Glutamatergic neuron (in vitro differentiated cells): ENCODE measurements around the gene SAMD4A. TPM values are rescaled to one million over a fixed set of nuclear protein-coding genes. Genes with fewer than 3 reads are reported as not detected.

Experiments used
- DNase-seq: peaks from one replicate; pipeline ENCODE4 v3.0.0; 2022
- H3K27ac Mint-ChIP-seq: one replicate; pipeline ENCODE4 v1.8.0; 2020; ENCODE audit warnings: mild to moderate bottlenecking, mixed read lengths, inconsistent platforms; ENCODE audit not compliant: unreplicated experiment
- H3K27me3 Mint-ChIP-seq: one replicate; pipeline ENCODE4 v1.8.0; 2020; ENCODE audit warnings: mild to moderate bottlenecking, moderate library complexity, mixed read lengths, inconsistent platforms; ENCODE audit not compliant: unreplicated experiment
- H3K36me3 Mint-ChIP-seq: one replicate; pipeline ENCODE4 v1.8.0; 2020; ENCODE audit warnings: mild to moderate bottlenecking, mixed read lengths, inconsistent platforms; ENCODE audit not compliant: unreplicated experiment
- H3K4me1 Mint-ChIP-seq: one replicate; pipeline ENCODE4 v1.8.0; 2020; ENCODE audit warnings: mild to moderate bottlenecking, low read depth, mixed read lengths, inconsistent platforms; ENCODE audit not compliant: unreplicated experiment
- H3K4me3 Mint-ChIP-seq: one replicate; pipeline ENCODE4 v1.8.0; 2020; ENCODE audit warnings: mild to moderate bottlenecking, mixed read lengths, inconsistent platforms; ENCODE audit not compliant: unreplicated experiment
- H3K9me3 Mint-ChIP-seq: one replicate; pipeline ENCODE4 v1.8.0; 2020; ENCODE audit warnings: mild to moderate bottlenecking, moderate library complexity, mixed read lengths, inconsistent platforms; ENCODE audit not compliant: unreplicated experiment
- total RNA-seq: library from RNA; stranded (reverse); fragmentation: NEBNext Ultra II Directional; extraction: Animal tissue kit (Norgen Biotek cat#: 25700); gene quantifications from one replicate; pipeline ENCODE4 v1.2.1, GENCODE V29; 2021; ENCODE audit not compliant: unreplicated experiment
- TF ChIP-seq, protein P1 (sequence below): fragments of 200-600 bp; sonication (generic); IDR thresholded peaks from one replicate; pipeline ENCODE4 v1.5.0; 2021; ENCODE audit not compliant: partially characterized antibody, unreplicated experiment

Gene SAMD4A
- total RNA-seq, 1 donor from 2014 or later, result 0.56 TPM

DNA sequence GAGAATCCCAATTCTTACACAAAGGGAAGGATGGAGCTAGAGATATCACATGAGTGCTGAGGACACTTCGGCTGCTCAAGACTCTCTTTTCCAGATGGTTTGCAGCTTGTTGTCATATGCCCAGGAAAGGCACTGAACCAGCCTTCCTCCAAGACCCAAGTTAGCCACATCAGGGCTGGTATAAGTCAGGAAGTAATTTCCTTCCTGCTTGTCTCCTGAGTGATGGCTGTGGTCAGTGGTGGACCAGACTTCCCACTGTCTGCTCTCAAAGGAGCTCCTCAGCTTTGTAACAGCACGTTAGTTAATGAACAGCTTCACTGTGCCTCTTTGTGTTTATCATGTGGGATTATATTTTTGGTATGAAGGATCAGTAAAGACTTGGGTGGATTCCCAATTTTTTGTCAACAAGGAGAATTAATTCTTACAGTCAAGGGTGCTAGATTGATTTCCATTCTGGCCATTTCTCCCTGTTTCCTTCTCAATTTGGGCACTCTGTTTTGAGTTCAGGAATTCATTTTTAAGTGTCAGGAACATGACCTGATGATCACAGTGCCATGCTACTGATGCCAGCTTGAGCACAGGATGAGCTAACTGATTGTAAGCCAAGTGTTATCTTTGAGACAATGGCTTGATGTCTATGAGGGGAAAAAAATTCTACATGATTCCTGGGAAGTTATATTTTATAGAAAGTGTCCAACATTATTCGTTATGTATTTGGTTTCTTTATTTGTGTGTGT is 189.9 kb downstream of the SAMD4A start:
- Mint-ChIP-seq H3K9me3 (peaks cover 2% of the 10 kb centered on the region), H3K36me3 (no peaks in the 10 kb centered on the region), H3K27ac (no peak overlapping the region), H3K27me3 (peaks cover 5% of the 10 kb centered on the region), H3K4me1 (no peaks in the 10 kb centered on the region), H3K4me3 (no peak overlapping the region)
- DNase-seq, result no peak
- TF ChIP-seq, protein P1, sequence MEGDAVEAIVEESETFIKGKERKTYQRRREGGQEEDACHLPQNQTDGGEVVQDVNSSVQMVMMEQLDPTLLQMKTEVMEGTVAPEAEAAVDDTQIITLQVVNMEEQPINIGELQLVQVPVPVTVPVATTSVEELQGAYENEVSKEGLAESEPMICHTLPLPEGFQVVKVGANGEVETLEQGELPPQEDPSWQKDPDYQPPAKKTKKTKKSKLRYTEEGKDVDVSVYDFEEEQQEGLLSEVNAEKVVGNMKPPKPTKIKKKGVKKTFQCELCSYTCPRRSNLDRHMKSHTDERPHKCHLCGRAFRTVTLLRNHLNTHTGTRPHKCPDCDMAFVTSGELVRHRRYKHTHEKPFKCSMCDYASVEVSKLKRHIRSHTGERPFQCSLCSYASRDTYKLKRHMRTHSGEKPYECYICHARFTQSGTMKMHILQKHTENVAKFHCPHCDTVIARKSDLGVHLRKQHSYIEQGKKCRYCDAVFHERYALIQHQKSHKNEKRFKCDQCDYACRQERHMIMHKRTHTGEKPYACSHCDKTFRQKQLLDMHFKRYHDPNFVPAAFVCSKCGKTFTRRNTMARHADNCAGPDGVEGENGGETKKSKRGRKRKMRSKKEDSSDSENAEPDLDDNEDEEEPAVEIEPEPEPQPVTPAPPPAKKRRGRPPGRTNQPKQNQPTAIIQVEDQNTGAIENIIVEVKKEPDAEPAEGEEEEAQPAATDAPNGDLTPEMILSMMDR, result no peak

DNA sequence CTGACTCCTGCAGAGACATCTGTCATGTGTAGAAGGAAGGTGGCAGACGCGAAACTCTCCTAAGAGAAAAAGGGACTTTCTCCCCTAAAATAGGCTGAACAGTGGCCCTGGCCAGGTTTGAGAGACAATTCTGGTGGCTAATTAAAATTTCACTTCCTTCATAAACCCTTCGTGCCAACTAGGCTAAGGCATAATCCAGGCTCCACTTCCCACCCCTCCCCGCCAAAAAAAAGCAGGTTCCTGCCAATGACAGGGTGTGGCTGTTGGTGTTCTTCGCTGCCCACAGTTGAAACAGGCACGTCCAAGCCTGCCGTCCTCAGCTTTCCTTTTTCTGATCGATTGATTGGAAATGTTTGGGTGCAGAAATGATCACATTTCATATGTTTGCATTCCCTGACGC is 191.1 kb downstream of the SAMD4A start:
- no peak overlapping the region for H3K27ac Mint-ChIP-seq

DNA sequence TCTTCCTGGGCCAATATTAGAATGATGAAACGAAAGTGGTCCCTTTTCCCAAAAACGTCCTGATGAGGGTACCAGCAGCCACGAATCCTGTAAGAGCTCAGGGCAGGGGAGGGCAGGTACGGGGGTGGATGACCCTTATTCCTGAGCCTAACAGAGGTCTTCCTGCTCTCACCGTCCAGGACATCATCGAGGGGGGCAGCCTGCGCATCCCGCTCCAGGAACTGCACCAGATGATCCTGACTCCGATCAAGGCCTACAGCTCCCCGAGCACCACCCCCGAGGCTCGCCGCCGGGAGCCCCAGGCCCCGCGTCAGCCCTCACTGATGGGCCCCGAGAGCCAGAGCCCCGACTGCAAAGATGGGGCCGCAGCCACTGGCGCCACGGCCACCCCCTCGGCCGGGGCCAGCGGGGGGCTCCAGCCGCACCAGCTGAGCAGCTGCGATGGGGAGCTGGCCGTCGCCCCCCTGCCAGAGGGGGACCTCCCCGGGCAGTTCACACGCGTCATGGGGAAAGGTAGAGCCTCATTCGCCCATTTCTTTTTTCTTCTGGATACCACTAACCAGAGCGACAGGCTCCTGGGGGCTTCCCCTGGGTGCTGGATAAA is 193.2 kb downstream of the SAMD4A start:
- no peaks in the 10 kb centered on the region for H3K36me3 Mint-ChIP-seq
- TF ChIP-seq, protein P1, result no peak
- no peak overlapping the region for H3K4me3 Mint-ChIP-seq
- H3K27ac Mint-ChIP-seq, result no peak overlapping the region
- peaks cover 2% of the 10 kb centered on the region for H3K9me3 Mint-ChIP-seq
- H3K4me1 Mint-ChIP-seq, result no peaks in the 10 kb centered on the region
- DNase-seq, result no peak
- H3K27me3 Mint-ChIP-seq, result peaks cover 2% of the 10 kb centered on the region

More for the DNA sequence above, 191.1 kb downstream of the SAMD4A start:
- no peak for DNase-seq
- TF ChIP-seq, protein P1, result no peak
- Mint-ChIP-seq H3K4me1 (no peaks in the 10 kb centered on the region), H3K36me3 (no peaks in the 10 kb centered on the region), H3K9me3 (peaks cover 2% of the 10 kb centered on the region), H3K4me3 (no peak overlapping the region), H3K27me3 (peaks cover 5% of the 10 kb centered on the region)

DNA sequence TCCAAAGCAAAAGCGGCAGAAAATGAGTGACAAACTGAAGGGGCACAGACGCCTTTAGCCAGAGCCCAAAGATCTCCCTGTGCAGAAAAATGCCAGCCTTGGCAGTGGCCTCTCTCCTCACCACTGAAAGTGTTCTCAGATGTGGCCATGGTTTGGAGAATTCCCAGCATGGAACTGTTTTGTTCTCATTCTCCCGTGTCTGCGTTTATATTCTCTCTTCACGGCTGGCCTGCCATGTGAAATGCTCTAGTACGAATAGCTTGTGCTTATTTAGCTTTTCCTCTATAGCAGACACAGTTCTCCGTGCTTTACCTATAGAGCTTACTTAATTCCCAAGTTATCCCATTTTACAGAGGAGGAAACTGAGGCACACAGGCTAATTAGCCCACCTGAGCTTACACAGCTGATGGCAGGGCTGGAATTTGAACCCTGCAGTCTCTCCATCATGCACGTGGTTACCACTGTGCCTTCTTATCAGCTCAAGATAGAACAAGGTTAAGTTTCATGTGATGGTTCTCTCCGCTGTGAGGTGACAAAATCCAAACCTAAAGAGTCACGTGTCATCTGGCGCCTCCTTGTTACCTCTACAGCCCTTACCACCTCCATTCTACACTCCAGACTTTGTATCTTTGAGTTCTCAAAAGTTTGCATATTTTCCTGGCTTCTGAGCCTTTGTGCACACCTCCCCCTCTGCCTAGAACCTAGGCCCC is 194.1 kb downstream of the SAMD4A start:
- Mint-ChIP-seq H3K4me3 (no peak overlapping the region), H3K9me3 (peaks cover 2% of the 10 kb centered on the region), H3K27ac (no peak overlapping the region), H3K36me3 (no peaks in the 10 kb centered on the region), H3K4me1 (no peaks in the 10 kb centered on the region), H3K27me3 (peaks cover 1% of the 10 kb centered on the region)
- DNase-seq, result no peak
- TF ChIP-seq, protein P1, result no peak
